Activated CD4-positive, alpha-beta T cell treated with anti-CD3 and anti-CD28 coated beads, Interleukin-2, amount 50 U/mL, for 48 hours (primary cell): Measurements from ENCODE around the gene ARHGAP22.

Experiments
- DNase-seq, 2 experiments: peaks; one replicate each; pipeline ENCODE4 v3.0.0-alpha.2; 2020

The ARHGAP22 gene

GRCh38 chr10:48412933-48413332 lies 191.9 kb downstream of the ARHGAP22 start:
- no peak for DNase-seq

GRCh38 chr10:48412081-48412480 lies 192.8 kb downstream of the ARHGAP22 start:
- DNase-seq: no peak

GRCh38 chr10:48411510-48411909 lies 193.4 kb downstream of the ARHGAP22 start:
- no peak for DNase-seq

DNA sequence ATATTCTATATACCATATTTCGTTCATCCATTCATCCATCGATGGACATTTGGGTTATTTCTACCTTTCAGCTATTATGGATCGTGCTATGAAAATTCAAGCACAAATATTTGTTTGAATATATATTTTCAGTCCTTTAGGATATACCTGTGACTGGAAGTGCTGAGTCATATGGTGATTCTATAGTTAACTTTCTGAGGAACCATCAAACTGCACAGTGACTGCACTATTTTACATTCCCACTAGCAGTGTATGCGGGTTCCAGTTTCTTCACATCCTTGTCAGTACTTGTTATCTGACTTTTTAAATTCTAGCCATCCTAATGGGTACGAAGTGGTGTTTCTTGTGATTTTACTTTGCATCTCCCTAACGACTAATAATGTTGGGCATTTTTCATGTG lies 194.4 kb downstream of the ARHGAP22 start:
- no peak for DNase-seq

GRCh38 chr10:48406658-48407057 lies 198.2 kb downstream of the ARHGAP22 start:
- no peak for DNase-seq

GRCh38 chr10:48406204-48406603 lies 198.7 kb downstream of the ARHGAP22 start:
- no peak for DNase-seq

DNA sequence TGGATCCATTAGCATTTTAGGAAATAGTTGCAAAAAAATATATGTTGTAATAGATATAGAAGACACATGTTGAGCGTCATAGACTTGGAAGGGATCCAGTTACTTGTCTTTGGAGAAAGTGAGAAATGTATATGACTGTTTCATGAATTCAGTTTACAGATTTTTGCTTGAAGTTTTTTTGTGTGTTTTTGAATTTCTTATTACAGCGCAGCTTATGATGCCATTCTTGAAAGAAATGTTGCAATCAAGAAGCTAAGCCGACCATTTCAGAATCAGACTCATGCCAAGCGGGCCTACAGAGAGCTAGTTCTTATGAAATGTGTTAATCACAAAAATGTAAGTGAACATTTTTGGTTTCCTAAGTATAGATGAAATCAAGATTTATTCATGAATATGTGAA lies 200.2 kb downstream of the ARHGAP22 start:
- no peak for DNase-seq

DNA sequence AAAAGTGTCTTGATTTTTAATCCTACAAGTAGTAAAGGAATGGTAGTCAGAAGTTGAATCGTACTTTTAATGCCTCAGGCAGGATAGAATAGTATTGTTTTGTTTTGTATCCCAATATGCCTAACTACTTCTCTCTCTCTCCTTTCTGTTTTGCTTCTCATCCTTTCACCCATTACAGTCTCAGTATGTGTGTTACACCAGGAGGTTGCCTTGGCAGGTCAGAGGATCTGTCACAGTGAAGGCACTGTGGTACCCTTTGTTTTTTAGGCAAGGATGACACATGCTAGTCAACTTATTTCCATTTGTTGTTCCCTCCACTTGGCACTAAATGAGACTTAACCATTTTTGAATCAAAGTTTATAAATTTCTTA lies 204.0 kb downstream of the ARHGAP22 start:
- DNase-seq: no peak

GRCh38 chr10:48400129-48400849 lies 204.6 kb downstream of the ARHGAP22 start:
- no peak for DNase-seq

GRCh38 chr10:48399551-48399950 lies 205.3 kb downstream of the ARHGAP22 start:
- no peak for DNase-seq

GRCh38 chr10:48399056-48399541 lies 205.8 kb downstream of the ARHGAP22 start:
- DNase-seq: no peak

DNA sequence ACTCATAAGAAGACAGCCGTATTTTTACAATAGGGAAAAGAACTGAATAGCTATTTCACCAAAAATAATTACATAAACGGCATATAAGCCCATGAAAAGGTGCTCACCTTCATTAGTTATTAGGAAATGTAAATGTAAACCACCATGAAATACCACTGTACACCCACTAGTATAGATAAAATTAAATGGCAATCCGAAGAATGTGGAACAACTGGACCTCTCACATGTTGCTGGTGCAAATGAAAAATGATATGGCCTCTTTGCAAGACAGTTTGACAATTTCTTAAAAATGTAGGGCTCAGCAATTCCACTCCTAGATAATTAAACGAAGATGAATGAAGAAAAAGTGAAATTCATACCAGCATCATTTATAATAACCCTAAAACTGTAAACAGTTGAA lies 206.6 kb downstream of the ARHGAP22 start:
- DNase-seq: no peak
